K562 (cell line): ENCODE measurements around the gene VBP1.

Experiments used
- CREB1 ChIP-seq, 2 experiments: sonication (generic) in 1 of 2; formaldehyde crosslinking in 1 of 2; IDR thresholded peaks; 2 replicates each; pipeline versions ENCODE4 v1.6.1 to v1.8.0; 2012 to 2022; ENCODE audit warnings: inconsistent platforms in 1 of 2, mild to moderate bottlenecking in 1 of 2, missing genetic modification reagents in 1 of 2, moderate library complexity in 1 of 2
- CREM ChIP-seq: IDR thresholded peaks from 2 replicates; pipeline ENCODE4 v1.6.1; 2014; ENCODE audit warnings: antibody characterized with exemption, low read depth
- CTCF ChIP-seq, 3 experiments: IDR thresholded peaks in 2 of 3; conservative IDR thresholded peaks in 1 of 3; 2 replicates each; pipeline ENCODE4 v1.5.1; 2011 to 2012; ENCODE audit warnings: low read length in 3 of 3, mild to moderate bottlenecking in 3 of 3, control low read depth in 2 of 3, improper control_type of control experiment in 1 of 3, inconsistent platforms in 1 of 3, low read depth in 1 of 3, mixed read lengths in 1 of 3, moderate library complexity in 1 of 3; ENCODE audit not compliant: insufficient read depth in 2 of 3
- CTCFL ChIP-seq: IDR thresholded peaks from 2 replicates; pipeline ENCODE4 v1.6.1; 2011; ENCODE audit warnings: borderline replicate concordance, low read depth, mild to moderate bottlenecking, moderate library complexity, low read length; ENCODE audit not compliant: insufficient read depth, poor library complexity, severe bottlenecking
- RAD21 ChIP-seq, 2 experiments: fragments of 250-450 bp in 1 of 2; fragments of 450-650 bp in 1 of 2; sonication (Bioruptor Pico) in 1 of 2; formaldehyde crosslinking in 1 of 2; IDR thresholded peaks in 1 of 2; conservative IDR thresholded peaks in 1 of 2; 2 replicates each; pipeline versions ENCODE4 v1.4.0 to v1.8.0; 2020 to 2022; ENCODE audit warnings: mild to moderate bottlenecking in 2 of 2, moderate library complexity in 1 of 2
- RNF2 ChIP-seq: sonication (generic); IDR thresholded peaks from 2 replicates; pipeline ENCODE4 v1.6.1; 2016
- ZBTB5 ChIP-seq: fragments of 450-650 bp; IDR thresholded peaks from 2 replicates; pipeline ENCODE4 v1.6.1; 2017; ENCODE audit warnings: antibody characterized with exemption

- TF ChIP-seq CREB1 (IDR thresholded peaks at IDR 0.05) (no peak), CREB1 (CRISPR knock-in tag; IDR thresholded peaks at IDR 0.05) (no peak), CTCFL (no peak), CTCF (IDR thresholded peaks at IDR 0.05 in 2 of 3, conservative IDR thresholded peaks at IDR 0.05 in 1 of 3; ENCODE audit: insufficient read depth in 2 of 3, low read depth in 1 of 3, low read length in 3 of 3) (no peak), RAD21 (CRISPR knock-in tag; conservative IDR thresholded peaks at IDR 0.05 in 1 of 2, IDR thresholded peaks at IDR 0.05 in 1 of 2) (no peak), RNF2 (no peak), ZBTB5 (no peak), CREM (no peak)
These were observed 5.1 kb downstream of the VBP1 start for GRCh38 chrX:155221351-155221750.
